GM10248 (cell line): Measurements from ENCODE around the gene SENP5.

Experiments used
- CTCF ChIA-PET: fragments of 300-600 bp; sonication (Branson Sonifier 250); formaldehyde crosslinking; extraction: SDS; loops from one replicate; lab custom pipeline; 2021; ENCODE audit warnings: antibody characterized with exemption; lab: Yijun Ruan, JAX
- POLR2A ChIA-PET: fragments of 350-650 bp; sonication (Branson Sonifier 250); formaldehyde crosslinking; extraction: SDS; loops from one replicate; lab custom pipeline; 2020; ENCODE audit warnings: antibody characterized with exemption; lab: Yijun Ruan, JAX
- DNase-seq: peaks from one replicate; pipeline ENCODE4 v3.0.0; 2012; ENCODE audit errors: extremely low spot score
- CTCF ChIP-seq: IDR thresholded peaks from 2 replicates; pipeline ENCODE4 v1.5.1; 2012; ENCODE audit warnings: mild to moderate bottlenecking, low read depth; ENCODE audit errors: extremely low read depth, missing control alignments, control extremely low read depth

SENP5 gene

DNA sequence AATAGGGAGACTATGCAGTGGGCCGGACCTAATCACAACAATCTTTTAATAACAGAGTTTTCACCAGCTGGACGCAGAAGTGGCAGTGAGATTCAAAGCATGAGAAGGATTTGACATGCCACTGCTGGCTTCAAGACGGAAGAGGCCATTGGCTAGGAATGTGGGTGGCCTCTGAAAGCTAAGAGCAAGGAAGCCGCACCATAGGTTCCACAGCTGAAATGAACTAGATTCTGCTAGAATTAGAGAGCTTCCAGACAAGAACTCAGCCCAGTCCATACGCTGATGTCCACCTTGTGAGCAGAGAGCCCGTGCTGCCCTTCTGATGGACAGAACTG is 81.5 kb downstream of the SENP5 start:
- DNase-seq, result no peak
- ChIA-PET CTCF (interaction anchor here (1.4 to 2.4 kb wide), 2 partner anchors 10 to 112 kb away, joined by 4 to 6 read pairs; no protein-coding TSS in a partner anchor), POLR2A (no interaction called here)
- no peak for TF ChIP-seq CTCF

- no peak for DNase-seq
- POLR2A ChIA-PET, result no interaction called here
- CTCF ChIA-PET, result interaction anchor here (1.4 to 2.4 kb wide), 2 partner anchors 10 to 112 kb away, joined by 4 to 6 read pairs; no protein-coding TSS in a partner anchor
- no peak for TF ChIP-seq CTCF
These were observed 82.0 kb downstream of the SENP5 start for GRCh38 chr3:196949750-196950149.

GRCh38 chr3:196951371-196951770 is 83.7 kb downstream of the SENP5 start:
- no peak for DNase-seq
- no peak for TF ChIP-seq CTCF
- CTCF ChIA-PET, result interaction anchor here (1.2 to 2.4 kb wide), 2 partner anchors 29 to 114 kb away, joined by 3 to 6 read pairs; no protein-coding TSS in a partner anchor
- POLR2A ChIA-PET, result no interaction called here

GRCh38 chr3:196954832-196955231 is 87.1 kb downstream of the SENP5 start:
- TF ChIP-seq CTCF, result no peak
- POLR2A ChIA-PET, result no interaction called here
- no peak for DNase-seq
- CTCF ChIA-PET, result interaction anchor here (1.2 to 1.3 kb wide), 2 partner anchors 9 to 13 kb away, joined by 3 to 6 read pairs; partner anchors contain the start of gene NCBP2

GRCh38 chr3:196962108-196962929 is 94.6 kb downstream of the SENP5 start:
- no peak for DNase-seq
- CTCF ChIA-PET, result no interaction called here
- TF ChIP-seq CTCF, result no peak
- POLR2A ChIA-PET, result no interaction called here

DNA sequence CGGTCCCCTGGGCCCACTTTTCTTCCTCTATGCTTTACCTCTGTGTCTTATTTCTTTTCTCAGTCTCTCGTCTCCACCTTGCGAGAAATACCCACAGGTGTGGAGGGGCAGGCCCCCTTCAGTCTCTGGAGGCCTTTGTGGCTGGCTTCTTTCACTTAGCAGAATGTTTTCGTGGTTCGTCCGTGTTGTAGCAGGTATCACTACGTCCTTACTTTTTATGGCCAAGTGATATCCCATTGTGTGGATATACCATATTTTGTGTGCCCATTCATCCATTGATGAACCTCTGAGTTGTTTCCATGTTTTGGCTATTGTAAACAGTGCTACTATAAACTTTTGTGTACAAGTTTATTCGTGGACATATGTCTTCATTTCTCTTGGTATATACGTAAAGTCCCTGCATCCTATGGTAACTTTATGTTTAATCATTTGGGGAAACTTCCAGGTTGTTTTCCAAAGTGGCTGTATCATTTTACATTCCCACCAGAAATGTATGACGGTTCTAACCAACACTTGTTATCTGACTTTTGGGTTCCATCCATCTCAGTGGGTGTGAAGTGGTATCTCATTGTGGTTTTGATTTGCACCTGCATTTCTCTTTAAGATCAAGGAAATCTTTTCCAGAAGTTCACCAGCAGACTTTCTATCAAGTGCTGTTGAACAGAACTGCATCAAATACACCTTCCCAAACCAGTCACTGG is 95.4 kb downstream of the SENP5 start:
- TF ChIP-seq CTCF, result no peak
- DNase-seq, result no peak
- ChIA-PET POLR2A (no interaction called here), CTCF (interaction anchor here (1.0 kb wide), 2 partner anchors 8 to 46 kb away, joined by 3 read pairs; no protein-coding TSS in a partner anchor)
